Measurements from ENCODE around the gene POLDIP3. TPM values are rescaled to one million over a fixed set of nuclear protein-coding genes. Genes with fewer than 3 reads are reported as not detected.
"Not testable (repeated sequence)": the region's sequence is repeated elsewhere in the genome, so short reads cannot be mapped to it uniquely, and the experiment has no call there.

Gene POLDIP3
- total RNA-seq, 1 experiment from 2014 or later = 67.6 TPM

DNA sequence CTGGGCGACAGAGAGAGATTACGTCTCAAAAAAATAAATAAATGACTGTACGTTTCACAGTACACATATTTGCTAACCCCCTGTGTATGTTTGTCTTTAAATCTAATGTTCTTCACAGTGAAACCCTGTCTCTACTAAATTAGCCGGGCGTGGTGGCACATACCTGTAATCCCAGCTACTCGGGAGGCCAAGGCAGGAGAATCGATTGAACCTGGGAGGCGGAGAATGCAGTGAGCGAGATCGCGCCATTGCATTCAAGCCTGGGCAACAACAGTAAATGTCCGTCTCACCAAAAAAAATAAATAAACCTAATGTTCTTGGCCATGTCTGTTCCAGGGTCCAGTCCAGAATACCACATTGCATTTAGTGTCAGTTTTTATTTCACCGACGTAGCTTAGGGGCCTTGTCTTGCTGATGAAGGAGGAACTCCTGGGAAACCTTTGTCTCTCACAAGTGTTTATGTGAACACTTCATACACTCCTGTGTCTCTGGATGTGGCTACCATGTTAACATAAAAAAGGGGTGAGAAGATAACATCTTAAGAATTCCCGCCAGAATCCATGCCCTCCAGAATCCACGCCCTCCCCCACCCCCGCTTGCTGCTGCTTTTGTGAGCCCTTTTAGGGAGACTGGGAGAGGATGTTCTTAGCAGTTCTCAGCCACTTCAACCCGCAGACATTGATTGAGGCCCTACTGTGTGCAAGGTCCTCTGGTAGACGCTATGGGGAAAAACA is 65.9 kb downstream of the POLDIP3 start:
- H3K27ac ChIP-seq (ENCODE audit: low read depth, low read length) = no peak overlapping the region
- H3K9ac ChIP-seq (ENCODE audit: low read length) = no peak overlapping the region
- RAD21 ChIA-PET (ENCODE audit: low non-redundant PET in 1 of 2, low total read pairs in 2 of 2, uncharacterized antibody in 2 of 2, unreplicated experiment in 2 of 2) = no interaction called here
- H3K36me3 ChIP-seq (ENCODE audit: control insufficient read depth in 1 of 2, insufficient read depth in 2 of 2, low read length in 2 of 2) = no peaks in the 10 kb centered on the region; a peak in 1 of 4 replicates
- H3K9me3 ChIP-seq (ENCODE audit: control insufficient read depth in 1 of 2, insufficient read depth in 1 of 2, low read depth in 1 of 2, low read length in 2 of 2) = no peaks in the 10 kb centered on the region
- H2AFZ ChIP-seq (ENCODE audit: low read depth, low read length, poor library complexity, severe bottlenecking) = no peak overlapping the region
- H4K20me1 ChIP-seq (ENCODE audit: insufficient read depth) = no peaks in the 10 kb centered on the region
- no peaks in the 10 kb centered on the region for H3K79me2 ChIP-seq (ENCODE audit: insufficient read depth, low read length)
- DNase-seq (ENCODE audit: low read depth, low spot score) = no peak
- no peak for ATAC-seq
- no peak overlapping the region for H3K4me3 ChIP-seq (replicated peaks in 1 of 2; ENCODE audit: low read depth in 1 of 2, low read length in 2 of 2)
- POLR2A ChIA-PET = no interaction called here
- intact Hi-C loops (cut with micrococcal nuclease) = no loop called here
- CTCF ChIA-PET = no interaction called here
- TF ChIP-seq RAD21 (IDR thresholded peaks at IDR 0.05; ENCODE audit: low read depth) = no peak
- no peaks in the 10 kb centered on the region for H3K9me2 ChIP-seq (ENCODE audit: insufficient read depth)
- H3K4me2 ChIP-seq (ENCODE audit: low read length) = no peak overlapping the region
- no peaks in the 10 kb centered on the region for H3K27me3 ChIP-seq (ENCODE audit: insufficient read depth, low read length)
- peaks cover 0 to 4% of the 10 kb centered on the region in 2 experiments; a peak in 1 of 4 replicates for H3K4me1 ChIP-seq (ENCODE audit: control insufficient read depth in 1 of 2, insufficient read depth in 2 of 2, low read length in 2 of 2)
- BruUV-seq (replicated peaks) = no TSS peak

DNA sequence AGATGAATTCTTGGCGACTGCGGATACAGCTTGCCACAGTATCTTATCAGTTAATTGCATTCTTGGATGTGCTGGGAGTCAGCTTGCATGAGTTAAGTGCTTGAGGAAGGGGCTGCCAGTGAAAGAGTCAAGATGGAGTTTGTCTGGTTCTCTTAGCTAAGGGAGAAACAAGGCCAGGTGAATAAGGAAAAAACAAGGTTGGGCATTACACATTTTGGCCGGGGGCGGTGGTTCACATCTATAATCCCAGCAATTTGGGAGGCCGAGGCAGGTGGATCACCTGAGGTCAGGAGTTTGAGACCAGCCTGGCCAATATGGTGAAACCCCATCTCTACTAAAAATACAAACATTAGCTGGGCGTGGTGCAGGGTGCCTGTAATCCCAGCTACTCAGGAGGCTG is 66.6 kb downstream of the POLDIP3 start:
- H4K20me1 ChIP-seq (ENCODE audit: insufficient read depth); H3K9me3 ChIP-seq (ENCODE audit: control insufficient read depth in 1 of 2, insufficient read depth in 1 of 2, low read depth in 1 of 2, low read length in 2 of 2); H3K27ac ChIP-seq (ENCODE audit: low read depth, low read length); CTCF ChIA-PET; RAD21 ChIA-PET (ENCODE audit: low non-redundant PET in 1 of 2, low total read pairs in 2 of 2, uncharacterized antibody in 2 of 2, unreplicated experiment in 2 of 2); POLR2A ChIA-PET; H3K36me3 ChIP-seq (ENCODE audit: control insufficient read depth in 1 of 2, insufficient read depth in 2 of 2, low read length in 2 of 2); H3K79me2 ChIP-seq (ENCODE audit: insufficient read depth, low read length); DNase-seq (ENCODE audit: low read depth, low spot score); H2AFZ ChIP-seq (ENCODE audit: low read depth, low read length, poor library complexity, severe bottlenecking); H3K9me2 ChIP-seq (ENCODE audit: insufficient read depth); BruUV-seq (replicated peaks); H3K4me3 ChIP-seq (replicated peaks in 1 of 2; ENCODE audit: low read depth in 1 of 2, low read length in 2 of 2); H3K4me1 ChIP-seq (ENCODE audit: control insufficient read depth in 1 of 2, insufficient read depth in 2 of 2, low read length in 2 of 2); H3K27me3 ChIP-seq (ENCODE audit: insufficient read depth, low read length); H3K9ac ChIP-seq (ENCODE audit: low read length); intact Hi-C loops (cut with micrococcal nuclease); H3K4me2 ChIP-seq (ENCODE audit: low read length); ATAC-seq: not testable (repeated sequence)

DNA sequence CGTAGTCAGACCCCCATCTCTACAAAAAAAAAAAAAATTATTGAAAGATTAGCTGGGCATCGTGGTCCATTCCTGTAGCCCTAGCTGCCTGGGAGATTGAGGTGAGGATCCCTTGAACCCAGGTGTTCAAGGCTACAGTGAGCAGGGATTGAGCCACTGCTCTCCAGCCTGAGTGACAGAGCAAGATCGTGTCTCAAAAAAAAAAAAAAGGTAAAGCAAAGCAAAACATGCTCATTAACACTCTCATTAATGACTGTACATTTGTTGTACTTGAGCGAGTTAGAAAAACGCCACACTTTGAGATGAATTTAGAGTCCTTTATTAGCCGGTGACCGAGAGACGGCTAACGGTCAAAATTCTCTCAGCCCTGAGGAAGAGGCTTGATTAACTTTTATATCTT is 67.1 kb downstream of the POLDIP3 start:
- Histone ChIP-seq H3K27me3 (ENCODE audit: insufficient read depth, low read length) (no peaks in the 10 kb centered on the region), H4K20me1 (ENCODE audit: insufficient read depth) (no peaks in the 10 kb centered on the region), H3K4me1 (ENCODE audit: control insufficient read depth in 1 of 2, insufficient read depth in 2 of 2, low read length in 2 of 2) (no peaks in the 10 kb centered on the region), H3K79me2 (ENCODE audit: insufficient read depth, low read length) (no peaks in the 10 kb centered on the region), H3K4me3 (replicated peaks in 1 of 2; ENCODE audit: low read depth in 1 of 2, low read length in 2 of 2) (no peak overlapping the region), H3K4me2 (ENCODE audit: low read length) (no peak overlapping the region), H3K27ac (ENCODE audit: low read depth, low read length) (no peak overlapping the region), H3K9me3 (ENCODE audit: control insufficient read depth in 1 of 2, insufficient read depth in 1 of 2, low read depth in 1 of 2, low read length in 2 of 2) (no peaks in the 10 kb centered on the region), H3K36me3 (ENCODE audit: control insufficient read depth in 1 of 2, insufficient read depth in 2 of 2, low read length in 2 of 2) (no peaks in the 10 kb centered on the region; a peak in 1 of 4 replicates), H3K9me2 (ENCODE audit: insufficient read depth) (no peaks in the 10 kb centered on the region), H3K9ac (ENCODE audit: low read length) (no peak overlapping the region), H2AFZ (ENCODE audit: low read depth, low read length, poor library complexity, severe bottlenecking) (no peak overlapping the region)
- intact Hi-C loops (cut with micrococcal nuclease) = no loop called here
- no peak for ATAC-seq
- RAD21 ChIA-PET (ENCODE audit: low non-redundant PET in 1 of 2, low total read pairs in 2 of 2, uncharacterized antibody in 2 of 2, unreplicated experiment in 2 of 2) = no interaction called here
- POLR2A ChIA-PET = no interaction called here
- DNase-seq (ENCODE audit: low read depth, low spot score) = no peak
- CTCF ChIA-PET = no interaction called here
- BruUV-seq (replicated peaks) = no TSS peak
- TF ChIP-seq, protein P1, sequence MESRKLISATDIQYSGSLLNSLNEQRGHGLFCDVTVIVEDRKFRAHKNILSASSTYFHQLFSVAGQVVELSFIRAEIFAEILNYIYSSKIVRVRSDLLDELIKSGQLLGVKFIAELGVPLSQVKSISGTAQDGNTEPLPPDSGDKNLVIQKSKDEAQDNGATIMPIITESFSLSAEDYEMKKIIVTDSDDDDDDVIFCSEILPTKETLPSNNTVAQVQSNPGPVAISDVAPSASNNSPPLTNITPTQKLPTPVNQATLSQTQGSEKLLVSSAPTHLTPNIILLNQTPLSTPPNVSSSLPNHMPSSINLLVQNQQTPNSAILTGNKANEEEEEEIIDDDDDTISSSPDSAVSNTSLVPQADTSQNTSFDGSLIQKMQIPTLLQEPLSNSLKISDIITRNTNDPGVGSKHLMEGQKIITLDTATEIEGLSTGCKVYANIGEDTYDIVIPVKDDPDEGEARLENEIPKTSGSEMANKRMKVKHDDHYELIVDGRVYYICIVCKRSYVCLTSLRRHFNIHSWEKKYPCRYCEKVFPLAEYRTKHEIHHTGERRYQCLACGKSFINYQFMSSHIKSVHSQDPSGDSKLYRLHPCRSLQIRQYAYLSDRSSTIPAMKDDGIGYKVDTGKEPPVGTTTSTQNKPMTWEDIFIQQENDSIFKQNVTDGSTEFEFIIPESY (IDR thresholded peaks at IDR 0.05; ENCODE audit: extremely low read depth, insufficient replicate concordance, low read length) = no peak
- TF ChIP-seq SRF (IDR thresholded peaks at IDR 0.05; ENCODE audit: low read depth) (no peak), POLR2AphosphoS5 (IDR thresholded peaks at IDR 0.05; ENCODE audit: low read depth, low read length) (no peak), FOSL1 (IDR thresholded peaks at IDR 0.05; ENCODE audit: low read depth) (no peak), YY1 (IDR thresholded peaks at IDR 0.05; ENCODE audit: extremely low read depth, insufficient replicate concordance, low read depth, low read length) (no peak), JUND (IDR thresholded peaks at IDR 0.05) (no peak)
- TF ChIP-seq, protein P2, sequence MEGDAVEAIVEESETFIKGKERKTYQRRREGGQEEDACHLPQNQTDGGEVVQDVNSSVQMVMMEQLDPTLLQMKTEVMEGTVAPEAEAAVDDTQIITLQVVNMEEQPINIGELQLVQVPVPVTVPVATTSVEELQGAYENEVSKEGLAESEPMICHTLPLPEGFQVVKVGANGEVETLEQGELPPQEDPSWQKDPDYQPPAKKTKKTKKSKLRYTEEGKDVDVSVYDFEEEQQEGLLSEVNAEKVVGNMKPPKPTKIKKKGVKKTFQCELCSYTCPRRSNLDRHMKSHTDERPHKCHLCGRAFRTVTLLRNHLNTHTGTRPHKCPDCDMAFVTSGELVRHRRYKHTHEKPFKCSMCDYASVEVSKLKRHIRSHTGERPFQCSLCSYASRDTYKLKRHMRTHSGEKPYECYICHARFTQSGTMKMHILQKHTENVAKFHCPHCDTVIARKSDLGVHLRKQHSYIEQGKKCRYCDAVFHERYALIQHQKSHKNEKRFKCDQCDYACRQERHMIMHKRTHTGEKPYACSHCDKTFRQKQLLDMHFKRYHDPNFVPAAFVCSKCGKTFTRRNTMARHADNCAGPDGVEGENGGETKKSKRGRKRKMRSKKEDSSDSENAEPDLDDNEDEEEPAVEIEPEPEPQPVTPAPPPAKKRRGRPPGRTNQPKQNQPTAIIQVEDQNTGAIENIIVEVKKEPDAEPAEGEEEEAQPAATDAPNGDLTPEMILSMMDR (IDR thresholded peaks at IDR 0.05 in 2 of 3, conservative IDR thresholded peaks at IDR 0.05 in 1 of 3; ENCODE audit: borderline replicate concordance in 1 of 3, insufficient read depth in 1 of 3, low read depth in 2 of 3, low read length in 2 of 3) = no peak
- TF ChIP-seq, protein P3, sequence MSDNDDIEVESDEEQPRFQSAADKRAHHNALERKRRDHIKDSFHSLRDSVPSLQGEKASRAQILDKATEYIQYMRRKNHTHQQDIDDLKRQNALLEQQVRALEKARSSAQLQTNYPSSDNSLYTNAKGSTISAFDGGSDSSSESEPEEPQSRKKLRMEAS (IDR thresholded peaks at IDR 0.05) = no peak
